Measurements from ENCODE around the gene NMT2.
"Not testable (repeated sequence)": the region's sequence is repeated elsewhere in the genome, so short reads cannot be mapped to it uniquely, and the experiment has no call there.

The NMT2 gene

GRCh38 chr10:15168291-15168785, at the start of gene NMT2:
Gene NMT2 (minus strand): TSS chr10:15168693. CDS start chr10:15168612, 81 bp downstream.
- no peak for TF ChIP-seq ZNF274 (IDR thresholded peaks at IDR 0.05; ENCODE audit: low read depth, low read length)
- H3K4me3 ChIP-seq (ENCODE audit: low read length), result peak within 1 kb of the TSS; percentile 92

GRCh38 chr10:15216700-15217099, 48.2 kb upstream of the NMT2 start:
- no peak for TF ChIP-seq ZNF274 (IDR thresholded peaks at IDR 0.05; ENCODE audit: low read depth, low read length)
- no peak overlapping the region for H3K4me3 ChIP-seq (ENCODE audit: low read length)

DNA sequence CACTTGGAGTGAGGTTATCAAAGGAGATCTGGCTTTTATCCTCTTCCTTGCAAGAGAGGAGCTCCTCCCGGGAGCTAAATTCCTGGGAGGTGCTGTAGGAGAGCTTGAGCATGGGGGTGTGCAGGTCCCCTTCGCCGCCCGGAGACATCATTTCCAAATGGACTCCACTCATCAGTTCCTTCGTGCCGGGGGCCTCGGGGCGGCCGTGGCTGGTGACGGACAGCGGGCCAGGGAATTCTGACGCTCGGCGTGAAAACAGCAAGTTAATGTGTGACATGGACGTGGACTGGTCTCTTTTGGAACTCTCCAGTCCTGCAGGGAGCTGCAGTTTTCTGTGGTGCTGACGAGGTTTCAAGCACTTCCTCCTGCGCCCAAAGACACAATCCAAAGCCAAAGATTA, 45.7 kb upstream of the NMT2 start:
- no peak overlapping the region for H3K4me3 ChIP-seq (ENCODE audit: low read length)
- no peak for TF ChIP-seq ZNF274 (IDR thresholded peaks at IDR 0.05; ENCODE audit: low read depth, low read length)

- TF ChIP-seq ZNF274 (IDR thresholded peaks at IDR 0.05; ENCODE audit: low read depth, low read length), result no peak
- no peak overlapping the region for H3K4me3 ChIP-seq (ENCODE audit: low read length)
These were observed 45.0 kb upstream of the NMT2 start for GRCh38 chr10:15213461-15213861.

DNA sequence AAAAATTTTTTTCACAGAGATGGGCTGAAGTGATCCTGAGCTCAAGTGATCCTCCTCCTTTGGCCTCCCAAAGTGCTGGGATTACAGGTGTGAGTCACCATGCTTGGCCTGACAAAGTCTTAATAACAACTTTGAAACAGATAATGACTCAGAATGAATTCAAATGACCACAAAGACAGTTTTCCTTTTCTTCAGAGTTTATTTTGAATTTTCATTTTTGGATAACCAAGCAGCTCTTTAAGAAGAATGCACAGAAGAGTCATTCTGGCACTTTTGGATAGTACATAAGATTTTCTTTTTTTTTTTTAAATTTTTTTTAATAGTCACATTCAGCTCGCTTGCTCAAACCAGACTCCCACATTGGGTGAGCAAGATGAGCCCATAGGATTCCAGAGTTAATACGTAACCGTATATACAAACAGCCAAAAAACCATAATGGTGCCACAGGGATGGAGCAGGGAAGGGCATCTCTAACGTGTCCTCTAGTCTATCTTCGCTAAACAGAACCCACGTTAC, 43.0 kb upstream of the NMT2 start:
- H3K4me3 ChIP-seq (ENCODE audit: low read length), result no peak overlapping the region
- TF ChIP-seq ZNF274 (IDR thresholded peaks at IDR 0.05; ENCODE audit: low read depth, low read length), result no peak

DNA sequence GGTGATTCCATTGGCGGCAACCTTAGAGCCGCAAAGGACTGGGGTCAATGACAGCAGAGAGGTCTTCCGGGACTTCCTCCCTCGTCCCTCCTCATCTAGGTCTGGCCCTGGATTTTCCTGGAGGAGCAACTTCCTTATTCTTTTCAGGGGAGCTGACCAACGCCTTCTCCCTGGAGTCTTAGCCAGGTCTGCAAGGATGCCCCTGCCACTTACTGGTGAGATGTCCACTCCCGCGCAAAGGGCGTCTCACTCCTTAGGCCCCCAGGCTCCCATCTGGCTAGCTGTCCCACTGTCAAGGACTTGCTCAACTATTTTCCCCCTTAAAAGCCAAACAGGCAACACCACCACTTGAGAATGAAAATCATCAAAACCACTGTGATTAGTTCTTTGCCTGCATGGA, 42.0 kb upstream of the NMT2 start:
- no peak overlapping the region for H3K4me3 ChIP-seq (ENCODE audit: low read length)
- no peak for TF ChIP-seq ZNF274 (IDR thresholded peaks at IDR 0.05; ENCODE audit: low read depth, low read length)

DNA sequence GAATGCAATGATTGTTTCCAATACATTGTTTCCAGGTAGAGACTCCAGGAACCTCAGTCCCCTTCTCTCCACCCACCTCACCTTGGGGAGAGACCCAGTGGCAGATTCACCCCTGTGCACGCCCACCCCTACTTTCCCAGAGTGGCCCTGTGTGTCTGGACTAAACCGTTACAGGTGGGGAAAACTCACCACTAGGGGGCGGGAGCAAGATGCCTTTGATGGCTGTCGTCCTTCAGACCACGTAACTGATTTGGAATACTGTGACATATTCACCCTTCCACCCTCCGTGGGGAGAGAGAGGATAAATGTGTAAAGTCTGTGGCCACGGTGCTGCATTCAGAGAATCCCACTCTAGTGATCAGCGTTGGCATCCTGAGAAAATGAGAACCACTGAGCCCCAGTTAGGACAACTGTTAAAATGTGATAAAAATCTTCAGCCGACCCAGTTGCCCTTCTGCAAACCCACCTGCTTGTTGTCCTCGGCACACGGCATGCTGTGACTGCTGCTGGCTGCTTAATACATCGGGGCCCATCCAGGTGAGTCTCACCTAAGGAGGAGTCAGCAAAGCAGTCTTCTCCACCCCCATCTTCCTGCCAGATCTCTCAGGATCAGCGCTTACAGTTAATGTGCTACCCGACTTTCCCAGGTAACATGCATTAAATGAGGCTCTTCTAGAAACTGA, 41.5 kb upstream of the NMT2 start:
- TF ChIP-seq ZNF274 (IDR thresholded peaks at IDR 0.05; ENCODE audit: low read depth, low read length), result no peak
- no peak overlapping the region for H3K4me3 ChIP-seq (ENCODE audit: low read length)

GRCh38 chr10:15208221-15208620, 39.7 kb upstream of the NMT2 start:
- TF ChIP-seq ZNF274 (IDR thresholded peaks at IDR 0.05; ENCODE audit: low read depth, low read length), result no peak
- no peak overlapping the region for H3K4me3 ChIP-seq (ENCODE audit: low read length)

GRCh38 chr10:15207410-15207809, 38.9 kb upstream of the NMT2 start:
- not testable (repeated sequence) for H3K4me3 ChIP-seq (ENCODE audit: low read length)

- no peak for TF ChIP-seq ZNF274 (IDR thresholded peaks at IDR 0.05; ENCODE audit: low read depth, low read length)
- no peak overlapping the region for H3K4me3 ChIP-seq (ENCODE audit: low read length)
These were observed 34.1 kb upstream of the NMT2 start for GRCh38 chr10:15202639-15203038.

DNA sequence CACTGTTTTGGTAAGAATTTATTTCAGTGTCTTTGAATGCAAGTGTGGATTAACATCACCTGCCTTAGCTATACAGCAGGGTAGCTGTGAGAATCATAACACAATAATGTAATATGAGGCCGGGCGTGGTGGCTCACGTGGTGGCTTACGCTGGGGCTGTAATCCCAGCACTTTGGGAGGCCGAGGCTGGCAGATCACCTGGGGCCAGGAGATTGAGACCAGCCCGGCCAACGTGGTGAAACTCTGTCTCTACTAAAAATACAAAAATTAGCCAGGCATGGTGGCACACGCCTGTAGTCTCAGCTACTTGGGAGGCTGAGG, 33.8 kb upstream of the NMT2 start:
- H3K4me3 ChIP-seq (ENCODE audit: low read length), result not testable (repeated sequence)

DNA sequence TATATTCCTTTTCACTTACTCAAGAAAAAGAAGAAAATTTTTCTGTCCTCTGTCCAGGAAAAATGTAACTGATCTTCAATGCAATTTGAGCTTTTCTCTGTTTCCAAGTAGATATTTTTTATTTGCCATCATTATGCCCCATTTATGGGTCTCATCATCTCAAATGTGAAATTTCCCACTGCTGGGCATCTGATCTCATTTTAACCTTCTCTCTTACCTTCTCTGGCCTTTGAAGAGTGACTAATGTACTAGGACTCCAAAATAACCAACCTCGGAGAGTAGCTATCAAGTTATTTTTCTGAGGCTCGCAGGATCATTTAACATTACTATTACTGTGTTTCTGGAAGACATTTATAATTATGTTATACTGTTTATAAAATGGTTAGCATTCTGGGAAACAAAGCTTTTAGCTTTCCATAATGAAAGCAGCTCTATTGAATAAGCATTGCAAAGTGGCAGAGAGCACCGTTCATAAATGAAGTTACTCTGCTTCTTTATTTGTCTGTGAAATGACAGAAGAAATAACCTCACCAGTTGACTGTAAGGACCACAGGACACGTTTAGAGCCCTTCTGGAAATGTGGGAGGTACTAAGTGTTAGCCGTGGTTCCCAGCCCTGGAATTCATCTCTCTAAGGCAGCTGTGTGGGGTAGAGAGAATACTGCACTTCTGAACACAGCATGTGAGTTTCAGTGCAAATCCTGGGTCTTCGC, 33.3 kb upstream of the NMT2 start:
- no peak for TF ChIP-seq ZNF274 (IDR thresholded peaks at IDR 0.05; ENCODE audit: low read depth, low read length)
- no peak overlapping the region for H3K4me3 ChIP-seq (ENCODE audit: low read length)

GRCh38 chr10:15200626-15201025, 32.1 kb upstream of the NMT2 start:
- no peak overlapping the region for H3K4me3 ChIP-seq (ENCODE audit: low read length)
- no peak for TF ChIP-seq ZNF274 (IDR thresholded peaks at IDR 0.05; ENCODE audit: low read depth, low read length)

DNA sequence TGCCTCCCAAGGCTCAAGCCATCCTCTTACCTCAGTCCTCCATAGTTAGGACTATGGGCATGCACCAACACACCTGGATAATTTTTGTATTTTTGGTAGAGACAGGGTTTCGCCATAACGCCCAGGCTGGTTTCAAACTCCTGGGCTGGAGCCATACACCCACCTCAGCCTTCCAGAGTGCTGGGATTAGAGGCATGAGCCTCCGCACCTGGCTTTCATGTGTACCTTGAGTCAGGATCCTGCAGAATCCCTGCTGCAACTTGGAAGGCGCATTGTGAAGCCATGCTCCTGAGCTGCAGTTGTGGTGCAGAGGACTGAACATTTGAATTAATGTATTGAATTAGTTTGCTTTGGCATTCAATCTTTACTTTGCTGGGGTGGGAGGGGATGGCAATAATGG, 29.4 kb upstream of the NMT2 start:
- H3K4me3 ChIP-seq (ENCODE audit: low read length), result no peak overlapping the region
- no peak for TF ChIP-seq ZNF274 (IDR thresholded peaks at IDR 0.05; ENCODE audit: low read depth, low read length)

DNA sequence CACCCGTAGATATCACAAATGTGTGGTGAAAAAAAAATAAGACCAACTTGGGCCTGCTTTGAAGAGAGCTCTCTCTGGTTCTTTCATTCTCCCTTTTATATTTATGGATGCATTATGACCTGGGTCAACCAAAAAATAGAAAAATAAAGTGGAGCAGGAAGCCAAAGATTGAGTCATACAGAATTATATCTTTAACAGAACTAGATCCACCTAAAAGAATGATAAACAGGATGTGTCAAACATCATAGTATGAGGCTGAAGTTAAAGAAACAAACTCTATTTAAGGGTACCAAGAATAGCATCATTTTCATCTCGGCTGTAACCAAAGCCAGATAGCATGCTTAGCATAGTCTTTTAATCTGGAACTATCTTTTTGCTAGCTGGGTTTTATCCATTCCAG, 28.8 kb upstream of the NMT2 start:
- TF ChIP-seq ZNF274 (IDR thresholded peaks at IDR 0.05; ENCODE audit: low read depth, low read length), result no peak
- H3K4me3 ChIP-seq (ENCODE audit: low read length), result no peak overlapping the region

Data from GM08714 (cell line).